HK-2 (cell line): Measurements from ENCODE around the gene PREX1.
A peak's percentile ranks its signal among the peaks of the same experiment; 100 is the strongest.
"Not testable (repeated sequence)": the region's sequence is repeated elsewhere in the genome, so short reads cannot be mapped to it uniquely, and the experiment has no call there.

ENCODE experiments used
- DNase-seq: peaks from one replicate; pipeline ENCODE4 v3.0.0-alpha.2; 2018; ENCODE audit not compliant: unreplicated experiment

The PREX1 gene

DNA sequence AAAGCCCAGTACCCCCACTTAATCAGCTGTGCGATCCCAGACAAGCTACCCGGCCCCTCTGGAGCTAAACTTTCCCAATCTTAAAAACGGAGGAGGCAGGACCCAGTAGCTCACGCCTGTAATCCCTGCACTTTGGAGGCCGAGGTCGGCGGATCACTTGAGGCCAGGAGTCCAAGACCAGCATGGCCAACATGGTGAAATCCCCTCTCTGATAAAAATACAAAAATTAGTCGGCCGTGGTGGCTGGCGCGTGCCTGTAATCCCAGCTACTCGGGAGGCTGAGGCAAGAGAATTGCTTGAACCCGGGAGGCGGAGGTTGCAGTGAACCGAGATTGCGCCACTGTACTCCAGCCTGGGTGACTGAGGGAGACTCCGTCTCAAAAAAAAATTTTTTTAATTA lies 1.3 kb downstream of the PREX1 start:
- DNase-seq, result not testable (repeated sequence)

- no peak for DNase-seq
These were observed 1.7 kb downstream of the PREX1 start for GRCh38 chr20:48826069-48826468.

DNA sequence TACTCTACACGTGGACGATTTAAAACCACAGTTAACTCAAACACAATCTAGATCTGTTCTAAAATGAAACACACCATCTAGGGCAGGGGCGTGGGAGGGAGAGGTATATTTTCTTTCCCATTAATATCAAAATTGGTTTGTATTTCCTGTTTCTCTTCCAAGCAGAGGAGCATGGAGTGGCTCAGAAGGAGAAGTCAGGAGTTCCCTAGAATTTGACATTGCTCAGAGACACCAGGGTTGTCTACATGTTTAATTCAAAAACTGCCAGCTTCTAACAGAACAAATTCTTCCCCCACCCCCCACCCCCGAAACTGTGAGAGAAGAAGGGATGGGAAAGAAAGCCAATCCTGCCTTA lies 2.3 kb downstream of the PREX1 start:
- DNase-seq, result no peak

DNA sequence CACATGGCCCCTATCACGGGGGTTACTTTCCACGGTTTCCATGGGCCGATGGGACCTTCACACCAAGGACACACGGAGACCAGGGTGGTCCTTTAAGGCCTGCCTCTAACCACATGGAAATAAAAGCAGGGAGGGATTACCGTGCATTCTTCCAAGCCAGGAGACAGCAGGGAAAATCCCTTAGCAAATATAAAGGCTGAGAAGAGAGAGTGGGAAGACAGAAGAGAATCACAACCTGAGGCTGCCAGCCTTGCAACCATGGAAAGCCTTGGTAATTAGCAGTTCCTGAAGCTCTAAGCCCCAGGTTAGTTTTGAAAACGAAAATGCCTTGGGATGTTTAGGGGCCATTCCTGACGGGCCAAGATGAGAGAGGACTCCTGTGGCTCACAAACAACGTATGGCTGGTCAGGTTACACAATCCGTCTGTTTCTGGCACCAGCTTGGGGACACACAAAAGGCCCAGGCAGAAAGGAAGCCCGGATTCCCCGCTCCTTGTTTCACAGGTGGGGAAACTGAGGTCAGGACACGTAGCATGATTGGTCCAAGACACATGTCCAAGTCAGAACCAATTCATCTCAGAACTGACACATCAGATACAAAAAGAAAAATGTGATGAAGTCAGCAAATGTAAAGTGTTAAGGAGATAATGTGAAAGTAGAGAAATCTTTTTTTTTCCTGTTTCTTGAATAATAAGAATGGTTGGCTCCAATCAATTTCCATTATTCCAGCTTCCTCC lies 2.8 kb downstream of the PREX1 start:
- no peak for DNase-seq

DNA sequence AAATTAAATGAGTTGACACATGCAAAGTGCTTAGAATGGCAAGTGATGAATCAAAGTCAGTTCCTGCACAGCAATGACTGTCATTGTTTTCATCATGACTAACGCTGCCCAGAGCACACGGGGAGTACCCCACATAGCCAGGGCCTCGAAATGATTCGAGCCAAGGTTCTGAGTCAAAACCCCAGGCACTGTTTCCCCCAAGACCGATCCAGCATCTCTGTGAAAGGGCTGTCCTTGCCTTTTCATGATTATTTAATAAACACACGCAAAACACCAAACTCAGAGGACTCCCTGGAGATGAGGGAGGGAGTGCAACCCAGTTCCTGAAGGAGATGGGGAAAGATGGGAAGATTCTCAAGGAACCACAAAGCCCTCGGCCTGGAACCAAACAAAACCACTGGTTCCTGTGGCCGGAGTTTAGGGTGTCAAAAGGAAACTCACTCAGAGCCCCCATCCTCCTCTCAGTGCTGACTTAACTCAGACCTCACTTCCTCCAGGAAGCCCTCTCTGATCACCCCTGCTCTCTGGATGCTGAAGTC lies 3.8 kb downstream of the PREX1 start:
- peak; percentile 11 for DNase-seq

DNA sequence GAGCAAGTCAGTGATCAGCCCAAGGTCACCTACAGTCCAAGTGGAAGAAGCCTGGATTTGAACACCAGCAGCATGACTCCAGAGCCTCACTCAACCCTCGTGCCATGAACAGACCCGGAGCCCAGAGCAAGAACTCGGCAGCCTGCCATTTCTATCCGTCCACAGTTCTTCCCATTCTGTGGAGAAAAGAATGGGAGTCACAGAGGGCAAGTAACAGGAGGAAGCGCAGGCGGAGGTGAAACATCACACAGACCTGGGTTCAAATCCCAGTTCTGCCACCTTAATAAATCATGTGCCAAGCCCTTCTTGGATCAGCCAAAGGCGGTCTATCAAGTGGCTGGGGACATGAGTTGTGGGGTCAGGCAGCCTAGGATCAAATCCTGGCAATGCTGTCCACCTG lies 4.3 kb downstream of the PREX1 start:
- no peak for DNase-seq

DNA sequence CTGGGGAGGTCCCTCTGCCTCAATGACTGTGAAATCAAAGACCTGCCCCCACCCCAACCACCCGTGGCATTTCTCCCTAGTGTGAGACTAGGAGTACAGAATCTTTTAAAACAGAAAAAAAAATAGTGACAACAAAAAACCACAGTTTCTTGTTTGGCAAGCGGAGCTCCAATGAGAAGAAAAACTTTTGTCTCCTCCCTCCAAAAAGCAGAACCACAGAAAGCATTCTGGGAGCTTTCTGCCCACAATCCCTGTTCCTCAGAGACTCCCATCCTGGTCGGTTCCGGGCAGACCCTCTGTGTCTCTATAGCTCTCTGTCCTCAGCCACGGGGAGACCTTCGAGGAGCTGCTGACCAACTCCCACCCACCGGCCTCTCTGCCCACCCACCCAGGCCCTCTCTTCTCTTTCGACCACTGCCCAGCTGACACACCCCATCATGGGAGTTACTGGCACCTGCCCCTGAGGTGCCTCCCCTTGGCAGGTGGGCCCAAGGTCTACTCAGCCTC lies 4.9 kb downstream of the PREX1 start:
- DNase-seq, result no peak

DNA sequence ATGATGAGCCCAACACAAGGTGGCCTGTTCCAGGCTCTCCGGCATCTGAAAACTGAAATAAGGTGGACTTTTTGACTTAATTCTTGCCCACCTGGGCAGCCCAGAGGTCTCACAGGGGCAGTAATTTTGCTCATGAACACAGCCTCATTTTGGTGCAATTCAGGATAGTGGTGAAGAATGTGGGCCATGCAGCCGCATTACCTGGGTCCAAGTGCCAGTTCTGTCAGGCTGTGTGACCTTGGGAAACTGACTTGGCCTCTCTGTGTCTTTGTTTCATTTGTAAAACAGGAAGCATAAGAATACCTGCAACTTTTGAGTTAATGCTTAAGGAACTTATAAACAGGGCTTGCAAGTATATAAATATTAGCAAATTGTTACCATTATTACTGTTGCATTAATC lies 5.6 kb downstream of the PREX1 start:
- DNase-seq, result no peak

DNA sequence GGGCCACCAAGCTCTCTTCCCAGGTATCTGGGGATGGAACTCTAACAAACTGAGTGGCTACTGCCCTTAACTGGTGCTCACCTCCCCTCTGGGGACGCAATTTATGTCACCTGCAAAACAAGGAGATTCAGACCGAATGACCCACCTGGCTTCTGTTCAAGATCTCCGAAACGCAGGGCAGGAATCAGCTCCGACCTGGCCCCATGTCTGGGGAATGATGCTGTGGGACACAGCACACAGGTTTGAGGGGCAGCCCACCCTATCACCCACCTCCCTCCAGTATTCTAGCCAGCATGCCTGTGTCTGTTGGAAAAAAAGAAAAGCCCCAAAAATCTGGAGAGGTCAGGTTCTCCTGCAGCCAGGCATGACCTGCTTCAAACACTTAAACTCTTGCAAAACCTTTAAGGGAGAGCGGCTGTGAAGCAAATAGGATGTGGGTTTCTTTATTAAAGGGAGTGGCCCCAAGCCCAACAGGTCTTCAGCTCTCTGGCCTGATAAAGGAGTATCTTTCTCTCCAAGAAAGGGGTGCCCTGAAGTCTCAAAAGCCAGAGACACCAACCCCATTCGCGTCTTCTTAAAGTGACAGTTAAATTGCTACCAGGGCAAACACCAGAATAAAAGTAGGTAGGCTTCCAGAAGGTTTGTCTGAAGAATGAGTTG lies 6.4 kb downstream of the PREX1 start:
- no peak for DNase-seq

DNA sequence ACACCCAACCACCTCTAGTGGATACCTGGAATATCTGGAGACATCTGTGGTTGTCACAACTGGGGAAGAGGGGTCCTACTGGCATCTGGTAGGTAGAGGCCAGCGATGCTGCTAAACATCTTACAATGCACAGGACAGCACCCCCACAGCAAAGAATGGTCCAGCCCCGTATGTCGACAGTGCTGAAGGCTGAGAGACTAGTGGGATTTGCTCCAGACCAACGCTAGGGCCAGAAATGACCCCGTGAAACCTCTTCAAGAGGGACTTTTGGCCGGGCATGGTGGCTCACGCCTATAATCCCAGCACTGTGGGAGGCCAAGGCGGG lies 7.2 kb downstream of the PREX1 start:
- DNase-seq, result no peak

DNA sequence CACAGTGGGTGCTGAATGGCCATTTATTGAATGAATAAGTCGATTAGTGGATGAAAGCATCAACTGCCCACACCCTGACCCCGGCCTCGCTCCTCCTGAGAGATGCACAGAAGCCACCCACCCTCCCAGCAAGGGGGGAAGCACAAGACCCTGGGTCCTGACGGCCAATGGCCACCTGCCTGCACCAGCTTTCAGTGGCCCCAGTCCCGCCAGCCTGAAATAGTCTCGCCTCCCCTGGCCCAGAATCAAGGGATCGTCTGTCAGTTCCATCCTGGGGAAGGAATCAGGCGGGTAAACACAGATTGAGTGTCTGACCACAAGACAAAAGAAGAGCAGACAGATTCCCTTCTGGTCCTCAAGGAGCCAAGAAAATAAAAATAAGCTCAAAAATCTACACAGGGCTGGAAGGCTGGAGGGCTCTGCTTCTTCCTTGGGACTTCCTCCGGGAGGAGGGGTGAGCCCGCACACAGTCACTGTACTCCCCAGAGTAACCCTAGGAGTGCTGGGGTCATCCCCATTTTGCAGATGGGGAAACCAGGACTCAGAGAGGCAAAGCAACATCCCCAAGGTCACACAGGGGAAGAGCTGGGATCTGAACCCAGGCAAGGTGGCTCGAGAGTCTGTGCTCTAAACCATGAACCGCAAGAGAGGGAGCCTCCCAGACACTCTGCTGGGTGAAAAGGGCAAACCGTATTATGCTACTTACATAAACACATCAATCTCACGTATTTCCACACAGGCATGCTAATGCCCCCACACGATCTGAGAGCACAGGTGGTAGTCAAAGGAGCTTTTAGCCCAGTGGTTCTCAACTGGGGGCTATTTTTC lies 7.8 kb downstream of the PREX1 start:
- DNase-seq, result no peak

DNA sequence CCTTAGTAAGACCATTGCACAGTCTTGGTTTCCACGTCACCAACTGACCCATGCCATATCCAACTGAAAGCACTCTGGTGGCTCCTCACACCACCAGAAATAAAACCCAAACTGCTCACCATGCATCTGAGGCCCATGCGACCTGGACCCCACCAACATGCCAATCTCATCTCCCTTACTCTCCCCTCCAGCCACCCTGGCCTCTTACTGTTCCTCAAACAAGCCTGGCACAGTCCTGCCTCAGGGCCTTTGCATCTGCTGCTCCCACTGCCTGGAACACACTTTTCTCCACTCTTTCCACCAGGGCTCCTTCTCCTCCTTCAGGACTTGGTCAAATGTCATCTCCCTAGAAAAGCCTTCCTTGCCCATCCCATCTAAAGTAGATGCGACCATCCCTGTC lies 8.7 kb downstream of the PREX1 start:
- DNase-seq, result no peak

DNA sequence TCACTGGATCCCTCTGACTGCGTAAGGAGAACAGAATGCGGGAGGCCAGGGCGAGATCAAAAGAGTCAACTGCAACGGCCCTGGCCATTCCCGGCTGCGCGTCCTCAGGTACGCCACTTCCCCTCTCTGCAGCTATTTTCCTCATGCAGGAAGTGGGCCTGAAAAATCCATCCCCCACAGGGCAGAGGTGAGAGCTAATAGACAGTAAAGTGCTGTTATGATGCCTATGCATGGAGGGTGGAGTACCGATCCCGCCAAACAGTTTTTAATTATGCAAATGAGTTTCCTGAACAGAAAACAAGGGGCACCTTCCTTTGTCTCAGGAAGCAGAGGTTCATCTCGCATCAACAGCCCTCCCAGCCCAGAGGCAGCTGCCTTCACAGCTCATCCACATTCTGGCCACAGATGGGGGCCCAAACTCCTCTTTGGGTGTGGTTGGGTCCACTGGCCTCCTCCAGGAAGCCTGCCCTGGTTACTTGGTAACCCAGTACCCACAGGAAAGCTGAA lies 9.3 kb downstream of the PREX1 start:
- DNase-seq, result no peak

- DNase-seq, result no peak
These were observed 9.8 kb downstream of the PREX1 start for GRCh38 chr20:48818031-48818370.

DNA sequence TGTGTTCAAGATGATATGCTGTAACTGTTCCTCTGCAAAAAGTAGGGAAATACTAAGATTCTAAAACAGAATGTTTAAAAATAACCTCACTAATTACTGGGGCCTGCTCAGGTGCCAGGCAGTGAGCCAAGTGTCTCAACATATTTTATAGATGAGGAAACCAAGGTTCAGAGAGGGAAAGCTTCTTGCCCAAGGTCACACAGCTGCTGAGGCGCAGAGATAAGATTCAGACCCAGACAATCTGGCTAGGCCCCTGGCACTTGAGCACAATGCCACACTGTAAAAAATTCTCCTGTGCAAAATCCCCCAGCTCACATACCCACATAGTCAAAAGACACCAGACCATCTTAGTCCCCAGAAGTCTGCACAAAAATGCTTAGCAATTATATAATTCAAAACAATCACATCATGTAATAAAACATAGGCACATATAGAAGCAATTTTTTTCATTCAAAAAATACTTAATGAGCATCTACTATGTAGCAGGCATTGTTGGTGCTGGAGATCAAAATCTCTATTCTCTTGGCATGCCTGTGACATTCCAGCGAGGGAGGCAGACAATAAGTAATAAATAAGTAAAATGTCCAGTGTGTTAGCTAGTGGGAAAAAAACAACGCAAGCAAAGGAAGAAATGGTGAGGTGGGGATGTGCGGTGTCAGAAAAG lies 10.3 kb downstream of the PREX1 start:
- no peak for DNase-seq

DNA sequence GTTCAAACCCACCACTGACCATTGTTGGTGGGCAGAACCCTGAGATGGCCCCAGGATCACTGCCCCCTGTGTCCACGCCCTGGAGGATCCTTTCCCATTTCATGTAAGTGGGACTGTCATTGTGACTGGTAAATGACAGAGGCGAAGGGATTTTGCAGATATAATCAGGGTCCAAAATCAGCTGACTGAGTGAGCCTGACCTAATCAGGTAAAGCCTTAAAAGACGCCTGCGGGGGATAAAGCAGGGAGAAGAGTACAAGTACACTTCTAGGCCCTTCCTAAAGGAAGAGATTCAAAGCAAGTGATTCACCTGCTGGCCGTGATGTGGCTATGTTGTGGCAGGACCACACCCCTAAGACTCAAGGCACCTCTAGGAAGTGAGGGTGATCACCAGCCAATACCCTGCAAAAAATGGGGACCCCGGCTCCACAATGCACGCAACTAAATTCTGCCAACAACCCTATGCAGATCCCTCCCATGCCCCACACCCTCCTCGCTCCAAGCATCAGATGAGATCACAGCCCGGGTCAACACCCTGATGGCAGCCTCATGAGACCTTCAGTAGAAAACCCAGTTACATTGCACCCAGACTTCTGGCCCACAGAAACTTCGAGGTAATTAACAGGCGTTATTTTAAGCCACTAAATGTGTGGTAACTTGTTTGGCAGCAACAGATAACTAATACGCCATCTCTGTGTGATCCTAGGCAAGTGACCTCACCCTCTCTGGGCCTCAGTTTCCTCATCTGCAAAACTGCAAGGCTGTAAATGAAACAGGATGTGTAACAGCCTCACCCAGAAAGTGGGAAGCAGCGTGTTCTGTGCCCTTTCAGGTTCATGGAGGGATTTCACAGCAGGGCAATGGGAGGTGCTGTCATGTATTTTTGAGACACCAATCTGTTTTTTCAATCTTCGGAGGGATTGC lies 11.3 kb downstream of the PREX1 start:
- DNase-seq, result no peak

DNA sequence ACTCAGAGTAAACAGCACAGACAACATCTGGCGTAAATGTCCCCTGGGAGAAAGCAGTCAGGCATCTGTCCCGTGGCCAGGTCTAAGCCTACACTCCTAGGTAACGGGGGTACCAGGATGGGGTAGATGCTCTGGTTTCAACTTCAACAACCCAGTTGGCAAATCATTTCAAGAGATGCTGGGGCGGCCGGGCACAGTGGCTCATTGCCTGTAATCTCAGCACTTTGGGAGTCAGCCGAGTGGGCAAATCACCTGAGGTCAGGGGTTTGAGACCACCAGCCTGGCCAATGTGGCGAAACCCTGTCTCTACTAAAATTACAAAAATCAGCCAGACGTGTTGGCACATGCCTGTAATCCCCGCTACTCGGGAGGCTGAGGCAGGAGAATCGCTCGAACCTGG lies 12.3 kb downstream of the PREX1 start:
- DNase-seq, result no peak

DNA sequence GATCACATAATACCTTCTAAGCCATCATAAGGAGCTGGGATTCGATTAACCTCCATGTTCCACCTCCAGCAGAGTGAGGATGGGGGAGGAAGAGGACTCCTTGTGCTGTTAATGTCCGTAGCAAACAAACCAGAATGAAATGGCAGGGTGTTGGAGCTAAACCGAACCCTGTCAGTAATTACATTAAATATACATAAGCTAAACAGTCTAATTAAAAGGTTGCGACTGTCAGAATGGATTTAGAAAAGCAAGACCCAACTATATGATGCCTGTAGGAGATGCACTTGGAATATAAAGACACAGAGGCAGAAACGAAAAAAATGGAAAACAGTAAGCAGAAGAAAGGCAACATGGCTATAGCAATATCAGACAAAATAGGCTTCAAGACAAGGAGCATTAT lies 13.2 kb downstream of the PREX1 start:
- DNase-seq, result no peak

- no peak for DNase-seq
These were observed 13.8 kb downstream of the PREX1 start for GRCh38 chr20:48813930-48814546.

DNA sequence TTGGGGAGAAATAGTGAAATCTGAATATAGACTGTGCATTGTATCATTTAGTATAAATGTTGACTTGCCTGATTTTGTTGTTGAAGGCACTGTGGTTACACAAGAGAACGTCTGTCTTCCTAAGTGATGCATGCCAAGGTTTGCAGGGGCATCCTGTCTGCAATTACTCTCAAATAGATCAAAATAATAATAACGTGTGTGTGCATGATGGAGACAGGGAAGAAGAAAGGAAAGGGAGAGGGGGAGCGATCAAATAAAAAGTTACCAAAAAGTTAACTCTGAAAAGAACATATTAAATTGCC lies 14.4 kb downstream of the PREX1 start:
- DNase-seq, result no peak
